Ovary (tissue), 3 donors: Measurements from ENCODE around the gene MBD5.

Experiments used
- CTCF ChIP-seq, 3 donors: fragments of 450-650 bp in 2 of 3; fragments of 200-600 bp in 1 of 3; IDR thresholded peaks; one replicate each; pipeline versions ENCODE4 v1.5.1 to v1.8.0; 2016 to 2022; ENCODE audit warnings: antibody characterized with exemption in 3 of 3, mild to moderate bottlenecking in 1 of 3
- EP300 ChIP-seq: sonication (generic); formaldehyde crosslinking; IDR thresholded peaks from one replicate; pipeline ENCODE4 v1.6.1; 2017; ENCODE audit warnings: antibody characterized with exemption
- POLR2A ChIP-seq: fragments of 450-650 bp; IDR thresholded peaks from one replicate; pipeline ENCODE4 v1.6.1; 2017; ENCODE audit warnings: antibody characterized with exemption, mild to moderate bottlenecking, moderate library complexity
- donor health status: DM: no; HTN: no; CAD: no.

GRCh38 chr2:148013876-148014275, 7.0 kb upstream of the MBD5 start:
- TF ChIP-seq CTCF (IDR thresholded peaks at IDR 0.05) (no peak), EP300 (no peak), POLR2A (no peak)
